DOHH2 (cell line): ENCODE data around the gene PPP6R1.

Source experiments
- H3F3A ChIP-seq: fragments of 200-600 bp; sonication (generic), shearing (Covaris generic); 2 replicates; pipeline ENCODE4 v1.6.0; 2016; ENCODE audit warnings: antibody characterized with exemption, mild to moderate bottlenecking; ENCODE audit not compliant: control insufficient read depth, insufficient read depth
- H3K27ac ChIP-seq: fragments of 200-600 bp; sonication (generic); 2 replicates; pipeline ENCODE4 v1.5.1; 2014; ENCODE audit warnings: low read depth, mild to moderate bottlenecking, low read length, moderate library complexity
- H3K27me3 ChIP-seq: fragments of 200-600 bp; sonication (generic); 2 replicates; pipeline ENCODE4 v1.6.1; 2014; ENCODE audit warnings: mild to moderate bottlenecking, low read length, mixed read lengths; ENCODE audit not compliant: control insufficient read depth
- H3K36me3 ChIP-seq: fragments of 200-600 bp; sonication (generic); 2 replicates; pipeline ENCODE4 v1.6.1; 2014; ENCODE audit warnings: mild to moderate bottlenecking, low read length, moderate library complexity, mixed read lengths; ENCODE audit not compliant: control insufficient read depth
- H3K4me1 ChIP-seq: fragments of 200-600 bp; sonication (generic); 2 replicates; pipeline ENCODE4 v1.6.1; 2014; ENCODE audit warnings: mild to moderate bottlenecking, low read length, mixed read lengths; ENCODE audit not compliant: control insufficient read depth
- H3K4me2 ChIP-seq: fragments of 200-600 bp; sonication (generic); 2 replicates; pipeline ENCODE4 v1.6.0; 2014; ENCODE audit warnings: mild to moderate bottlenecking, low read length, moderate library complexity
- H3K4me3 ChIP-seq: fragments of 200-600 bp; sonication (generic); 2 replicates; pipeline ENCODE4 v1.5.1; 2014; ENCODE audit warnings: mild to moderate bottlenecking, low read length, mixed read lengths
- H3K79me2 ChIP-seq: fragments of 200-600 bp; sonication (generic); 2 replicates; pipeline ENCODE4 v1.6.1; 2014; ENCODE audit warnings: mild to moderate bottlenecking, low read length, mixed read lengths; ENCODE audit not compliant: control insufficient read depth
- H3K9me2 ChIP-seq: fragments of 200-600 bp; sonication (generic); replicated peaks from 2 replicates; pipeline ENCODE4 v1.6.1; 2014; ENCODE audit warnings: mild to moderate bottlenecking, low read length, mixed read lengths; ENCODE audit not compliant: control insufficient read depth
- H3K9me3 ChIP-seq: fragments of 200-600 bp; sonication (generic); 2 replicates; pipeline ENCODE4 v1.6.1; 2014; ENCODE audit warnings: antibody characterized with exemption, low read length, mixed read lengths; ENCODE audit not compliant: control insufficient read depth, insufficient read depth
- H4K20me1 ChIP-seq: fragments of 200-600 bp; sonication (generic); 2 replicates; pipeline ENCODE4 v1.6.0; 2014; ENCODE audit warnings: low read depth, mild to moderate bottlenecking, antibody characterized with exemption, low read length, moderate library complexity; ENCODE audit not compliant: control insufficient read depth, insufficient read depth
- CTCF ChIP-seq: fragments of 200-600 bp; sonication (generic); IDR thresholded peaks from one replicate; pipeline ENCODE4 v1.5.1; 2014; ENCODE audit warnings: antibody characterized with exemption, mild to moderate bottlenecking, low read depth, low read length; ENCODE audit not compliant: poor library complexity, severe bottlenecking
- EZH2phosphoT487 ChIP-seq: fragments of 200-600 bp; sonication (generic); IDR thresholded peaks from 2 replicates; pipeline ENCODE4 v1.6.1; 2017; ENCODE audit warnings: borderline replicate concordance, mild to moderate bottlenecking, antibody characterized with exemption, low read length, moderate library complexity, mixed read lengths

PPP6R1 gene

GRCh38 chr19:55212447-55212846, 46.4 kb downstream of the PPP6R1 start:
- TF ChIP-seq CTCF (peak; percentile 93), EZH2phosphoT487 (no peak)
- H3K4me2 ChIP-seq: no peak overlapping the region
- no peaks in the 10 kb centered on the region for H3K79me2 ChIP-seq
- peaks cover 2% of the 10 kb centered on the region; the same call in 1 of the 2 replicates for H3K27me3 ChIP-seq
- no peaks in the 10 kb centered on the region for H3F3A ChIP-seq
- no peak overlapping the region for H3K4me3 ChIP-seq
- no peak overlapping the region for H3K27ac ChIP-seq
- H3K4me1 ChIP-seq: peaks cover 17% of the 10 kb centered on the region
- H3K36me3 ChIP-seq: no peaks in the 10 kb centered on the region
- H3K9me3 ChIP-seq: no peaks in the 10 kb centered on the region
- no peaks in the 10 kb centered on the region for H3K9me2 ChIP-seq
- H4K20me1 ChIP-seq: no peaks in the 10 kb centered on the region

- Histone ChIP-seq H3K27ac (no peak overlapping the region), H3F3A (no peaks in the 10 kb centered on the region), H3K4me2 (no peak overlapping the region), H3K36me3 (no peaks in the 10 kb centered on the region), H3K79me2 (no peaks in the 10 kb centered on the region), H3K27me3 (peaks cover 2% of the 10 kb centered on the region; the same call in 1 of the 2 replicates), H3K9me3 (no peaks in the 10 kb centered on the region), H3K4me1 (peaks cover 9% of the 10 kb centered on the region), H3K4me3 (no peak overlapping the region), H3K9me2 (no peaks in the 10 kb centered on the region), H4K20me1 (no peaks in the 10 kb centered on the region)
- TF ChIP-seq EZH2phosphoT487: no peak
- TF ChIP-seq CTCF: no peak
These were observed 48.9 kb downstream of the PPP6R1 start for GRCh38 chr19:55209693-55210472.

GRCh38 chr19:55208880-55209692, 49.7 kb downstream of the PPP6R1 start, which contains the start of gene PTPRH:
PTPRH (minus strand) TSS chr19:55209501; CDS start chr19:55209433, 68 bp downstream.
- H3K27me3 ChIP-seq: peaks cover 2% of the 10 kb centered on the region; the same call in 1 of the 2 replicates
- no peaks in the 10 kb centered on the region for H3F3A ChIP-seq
- H3K36me3 ChIP-seq: no peaks in the 10 kb centered on the region
- no peak within 1 kb of the TSS for H3K4me2 ChIP-seq
- no peak within 1 kb of the TSS for H3K4me3 ChIP-seq
- TF ChIP-seq EZH2phosphoT487 (no peak), CTCF (no peak)
- no peaks in the 10 kb centered on the region for H3K9me3 ChIP-seq
- no peak within 1 kb of the TSS for H3K27ac ChIP-seq
- no peaks in the 10 kb centered on the region for H3K9me2 ChIP-seq
- H3K79me2 ChIP-seq: no peaks in the 10 kb centered on the region
- H3K4me1 ChIP-seq: peaks cover 9% of the 10 kb centered on the region
- no peaks in the 10 kb centered on the region for H4K20me1 ChIP-seq
